NCI-H2081 (cell line): ENCODE measurements around the gene KDM8.

Experiments
- DNase-seq, 2 experiments: peaks; one replicate each; lab custom pipeline; 2025; lab: John Stamatoyannopoulos, UW

The KDM8 gene

GRCh38 chr16:27231692-27232060 is 28.4 kb downstream of the KDM8 start:
- no peak for DNase-seq

DNA sequence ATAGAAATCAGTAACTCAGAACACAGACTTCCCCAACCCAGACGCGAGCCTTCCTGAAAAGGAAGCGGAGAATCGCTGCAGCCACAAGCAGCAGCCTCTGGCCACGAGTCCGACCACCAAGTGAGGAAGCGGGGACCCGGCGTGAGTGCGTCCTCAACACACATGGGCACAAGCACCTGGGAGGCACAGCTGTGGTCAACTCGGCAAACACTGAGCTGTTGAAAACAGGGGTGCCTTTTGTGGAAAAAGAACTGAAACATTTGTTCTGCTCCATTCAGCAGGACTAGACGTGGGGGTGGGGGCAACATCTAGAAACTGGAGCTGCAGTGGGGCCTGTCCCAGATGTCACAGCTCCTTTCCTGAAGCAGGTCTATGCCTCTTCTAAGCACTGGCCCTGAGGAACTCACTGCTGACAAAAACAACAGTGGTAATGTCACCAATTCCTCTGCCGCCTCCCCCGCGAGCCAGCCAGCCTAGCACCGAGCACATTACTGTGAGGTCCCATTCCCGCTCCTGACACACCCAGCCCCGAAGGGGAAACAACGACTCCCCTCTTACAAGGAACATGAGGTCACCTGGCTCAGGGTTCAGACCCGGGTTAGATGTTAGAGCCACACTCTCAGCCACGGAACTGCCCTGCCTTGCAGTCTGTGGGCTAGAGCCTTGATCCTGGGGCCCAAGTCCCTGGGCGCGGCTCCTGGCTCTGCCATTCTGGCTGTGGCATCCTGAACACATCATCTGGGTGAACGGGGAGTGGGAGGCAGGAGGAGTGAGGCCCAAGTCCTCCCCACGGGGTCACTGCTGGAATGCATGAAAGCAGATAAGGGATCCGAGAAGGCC is 29.0 kb downstream of the KDM8 start:
- no peak for DNase-seq

DNA sequence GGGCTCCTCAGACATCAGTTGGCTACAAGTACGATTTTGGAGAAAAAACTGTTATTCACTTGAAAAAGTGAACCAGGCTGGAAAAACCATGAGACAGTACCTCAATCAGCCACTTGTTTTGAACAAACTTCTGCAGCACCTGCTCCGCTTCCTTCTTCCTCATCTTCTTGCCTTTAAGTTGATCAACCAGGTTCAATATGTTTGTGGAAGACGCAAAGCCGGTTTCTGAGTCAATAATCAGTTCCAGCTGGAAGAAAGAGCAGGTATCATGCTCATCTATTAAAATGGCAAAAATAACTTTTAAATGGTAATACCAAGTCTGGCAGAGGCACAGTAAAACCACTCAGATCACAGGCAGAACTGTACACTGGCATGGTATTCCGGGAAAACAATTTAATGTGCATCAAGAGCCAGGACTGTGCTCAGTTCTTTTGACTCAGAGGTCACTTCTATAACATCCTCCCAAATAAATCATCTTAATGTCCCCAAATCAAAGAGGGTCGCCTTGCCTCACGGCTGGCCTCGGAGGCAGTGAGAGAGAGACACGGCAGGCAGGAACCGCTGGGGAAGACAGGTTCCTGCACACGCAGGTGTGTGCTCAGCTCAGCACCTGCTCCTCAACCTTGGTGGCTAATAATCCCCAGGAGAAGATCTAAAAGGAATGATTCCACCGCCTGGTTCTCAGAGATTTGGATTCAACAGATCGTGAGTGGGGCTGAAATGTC is 29.7 kb downstream of the KDM8 start:
- no peak for DNase-seq

DNA sequence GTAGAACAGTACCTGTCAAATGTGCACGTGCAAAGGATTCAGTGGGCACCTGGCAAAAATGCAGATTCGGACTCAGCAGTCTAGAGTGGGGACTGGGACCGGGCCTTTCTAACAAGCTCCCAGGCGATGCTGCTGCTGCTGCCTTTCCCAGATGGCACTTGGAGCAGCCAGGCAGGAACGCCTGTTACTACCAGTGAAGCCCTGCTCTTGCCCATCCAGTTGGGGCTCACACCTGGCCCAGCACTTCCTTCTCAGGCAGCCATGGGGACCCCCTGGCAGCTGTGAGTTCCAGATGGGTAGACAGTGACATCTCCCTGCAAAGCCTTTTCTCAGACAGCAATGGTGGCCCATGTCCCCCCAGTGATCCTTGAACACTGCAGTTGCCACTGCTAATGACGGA is 30.4 kb downstream of the KDM8 start:
- no peak for DNase-seq

GRCh38 chr16:27234171-27234570 is 30.8 kb downstream of the KDM8 start:
- no peak for DNase-seq

GRCh38 chr16:27234603-27235002 is 31.3 kb downstream of the KDM8 start:
- no peak for DNase-seq

DNA sequence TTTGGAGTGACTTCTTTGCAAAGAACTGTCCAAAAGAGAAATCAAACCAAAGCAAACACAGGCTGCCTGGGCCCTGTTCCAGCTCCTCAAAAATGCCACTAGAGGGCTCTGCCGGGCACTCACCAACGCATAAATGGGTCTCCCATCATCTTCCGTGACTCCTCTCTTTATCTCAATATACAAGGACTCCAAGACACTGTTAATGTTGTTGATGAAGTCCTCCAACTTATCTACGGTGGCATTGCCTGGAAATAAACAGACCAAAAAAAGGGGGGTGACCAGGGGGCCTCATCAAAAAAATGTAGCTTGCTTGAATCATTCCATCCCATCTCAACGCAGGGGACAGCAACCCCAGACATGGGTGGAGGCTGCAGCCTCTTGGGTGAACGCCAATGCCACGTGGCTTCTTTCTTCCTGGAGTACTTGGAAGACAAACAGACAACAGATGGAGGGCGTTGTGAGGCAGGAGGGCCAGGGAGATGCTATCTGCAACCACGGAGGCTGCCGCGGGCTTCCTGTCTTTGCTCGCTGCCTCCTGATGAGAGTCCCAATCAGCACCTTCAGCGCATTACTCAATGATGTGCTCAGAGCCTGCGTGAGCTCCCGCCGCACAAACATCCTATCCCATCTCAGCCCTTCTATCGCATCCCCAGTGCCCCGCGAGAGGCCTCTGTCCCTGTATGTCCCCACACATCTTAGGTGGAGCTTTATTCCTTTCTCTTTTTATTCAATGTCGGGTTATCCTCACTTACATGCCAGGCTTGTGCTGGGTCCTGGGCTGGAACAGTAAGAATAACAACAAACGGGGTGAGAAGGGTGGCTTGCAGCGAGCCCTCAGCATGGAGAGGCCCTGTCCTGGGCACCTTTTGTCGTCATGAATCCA is 32.0 kb downstream of the KDM8 start:
- peak; percentile 15 to 20 for DNase-seq

- no peak for DNase-seq
Observed at GRCh38 chr16:27235938-27236245, 32.6 kb downstream of the KDM8 start.

DNA sequence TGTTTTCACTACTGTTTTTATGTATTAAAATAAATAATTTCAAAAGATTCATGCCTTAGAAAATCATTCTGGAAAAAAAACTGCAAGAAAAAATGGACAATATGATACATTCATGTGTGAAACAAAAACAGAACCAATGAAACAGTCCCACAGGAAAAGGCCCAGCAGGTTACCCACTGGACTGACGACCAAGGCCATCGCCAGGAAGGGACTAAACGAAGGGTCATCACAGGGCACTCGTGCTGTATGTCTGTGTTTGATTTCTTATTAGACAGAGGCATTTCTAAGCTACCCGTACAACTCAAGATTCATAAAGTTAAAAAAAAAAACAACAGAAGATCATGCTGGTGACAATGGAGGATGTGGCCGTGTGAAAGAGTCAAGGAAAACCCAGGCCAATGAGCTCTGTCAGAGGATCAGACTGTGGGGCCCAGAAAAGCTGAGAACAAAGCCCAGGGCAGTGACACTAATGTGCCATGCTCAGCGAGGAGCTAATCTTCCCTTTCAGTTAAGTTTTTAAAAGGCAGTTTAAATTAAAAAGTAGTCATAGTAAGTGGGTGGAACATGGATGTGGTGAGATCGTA is 33.4 kb downstream of the KDM8 start:
- DNase-seq = no peak

GRCh38 chr16:27237219-27238015 is 34.1 kb downstream of the KDM8 start:
- no peak for DNase-seq

GRCh38 chr16:27238016-27238587 is 34.8 kb downstream of the KDM8 start:
- DNase-seq = no peak

DNA sequence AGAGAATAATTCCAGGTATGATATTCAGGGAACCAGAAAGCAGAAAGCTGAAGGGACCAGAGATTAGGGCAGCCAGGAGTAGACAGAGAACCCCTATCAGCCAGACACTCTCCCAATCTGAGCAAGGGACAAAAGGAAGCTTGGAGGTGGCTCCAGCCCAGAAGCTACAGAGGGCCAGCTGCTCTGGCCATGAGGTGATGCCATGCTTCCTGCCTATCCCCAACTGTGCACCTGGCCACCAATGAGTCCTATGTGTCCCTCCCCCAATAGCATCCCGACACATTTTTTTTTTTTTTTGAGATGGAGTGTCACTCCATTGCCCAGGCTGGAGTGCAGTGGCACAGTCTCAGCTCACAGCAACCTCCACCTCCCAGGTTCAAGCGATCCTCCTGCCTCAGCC is 35.3 kb downstream of the KDM8 start:
- no peak for DNase-seq

DNA sequence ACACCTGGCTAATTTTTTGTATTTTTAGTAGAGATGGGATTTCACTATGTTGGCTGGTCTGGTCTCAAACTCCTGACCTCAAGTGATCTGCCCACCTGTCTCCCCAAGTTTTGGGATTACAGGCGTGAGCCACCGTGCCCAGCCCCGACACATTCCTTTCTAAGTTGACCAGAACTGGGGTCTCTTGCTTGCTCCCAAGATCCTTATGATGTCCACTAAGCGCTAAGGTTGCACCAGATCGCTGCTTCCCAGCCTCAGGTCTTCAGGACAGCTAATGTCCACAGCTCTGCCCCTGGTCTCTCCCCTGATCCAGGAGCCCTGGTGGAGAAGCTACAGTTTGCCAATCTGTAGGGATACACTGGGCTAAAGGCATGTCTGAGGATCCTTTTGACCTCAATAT is 35.7 kb downstream of the KDM8 start:
- no peak for DNase-seq

DNA sequence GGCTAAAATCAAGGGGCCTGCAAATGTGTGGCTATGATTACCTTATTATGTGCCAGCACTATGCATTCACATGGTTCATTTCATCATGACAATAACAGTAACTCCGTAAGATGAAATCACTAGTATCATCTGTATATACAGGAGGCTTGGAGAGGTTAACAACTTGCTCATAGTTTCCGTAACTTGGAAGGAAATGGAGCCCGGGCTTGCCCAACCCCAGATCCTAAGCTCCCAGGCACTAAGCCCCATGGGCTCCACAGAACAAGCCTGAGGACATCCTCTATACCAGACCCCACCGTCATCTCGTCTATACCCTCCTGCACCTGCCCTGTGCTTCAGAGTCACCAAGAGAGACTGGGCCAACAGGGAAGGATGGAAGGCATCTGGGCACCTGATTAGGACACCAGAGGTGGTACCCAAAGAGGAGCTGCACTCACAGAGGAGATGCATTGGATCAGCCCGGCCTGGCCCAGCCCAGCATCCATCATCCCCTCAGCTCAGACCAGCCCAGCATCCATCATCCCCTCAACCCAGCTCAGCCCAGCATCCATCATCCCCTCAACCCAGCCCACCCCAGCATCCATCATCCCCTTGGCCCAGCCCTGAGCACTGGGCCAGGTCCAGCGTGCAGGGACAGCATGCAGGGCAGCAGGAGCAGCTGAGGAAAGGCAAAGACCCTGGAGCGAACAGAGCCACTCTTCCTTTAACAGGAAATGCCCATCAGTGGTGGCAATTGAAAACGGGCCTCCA is 36.8 kb downstream of the KDM8 start:
- no peak for DNase-seq

GRCh38 chr16:27240948-27241531 is 37.7 kb downstream of the KDM8 start:
- no peak for DNase-seq

- DNase-seq = no peak
Observed at GRCh38 chr16:27241658-27242057, 38.3 kb downstream of the KDM8 start.

DNA sequence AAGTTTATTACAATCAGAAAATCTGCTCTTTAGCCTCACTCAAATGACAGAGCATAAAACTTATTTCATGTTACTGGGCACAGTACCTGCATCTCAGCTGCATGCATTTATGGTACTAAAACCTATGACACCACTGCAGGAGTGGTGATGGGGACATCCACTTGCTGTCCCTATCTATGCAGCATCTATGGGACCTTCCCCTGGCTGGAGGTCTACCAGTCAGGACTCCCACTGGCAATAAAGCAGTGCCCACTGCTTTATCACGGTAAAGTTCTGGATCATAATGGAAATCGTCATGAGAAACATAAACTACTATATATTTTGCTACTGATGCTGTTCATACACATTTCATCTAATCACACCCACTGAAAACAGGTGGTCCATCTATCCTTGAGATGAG is 39.1 kb downstream of the KDM8 start:
- no peak for DNase-seq

DNA sequence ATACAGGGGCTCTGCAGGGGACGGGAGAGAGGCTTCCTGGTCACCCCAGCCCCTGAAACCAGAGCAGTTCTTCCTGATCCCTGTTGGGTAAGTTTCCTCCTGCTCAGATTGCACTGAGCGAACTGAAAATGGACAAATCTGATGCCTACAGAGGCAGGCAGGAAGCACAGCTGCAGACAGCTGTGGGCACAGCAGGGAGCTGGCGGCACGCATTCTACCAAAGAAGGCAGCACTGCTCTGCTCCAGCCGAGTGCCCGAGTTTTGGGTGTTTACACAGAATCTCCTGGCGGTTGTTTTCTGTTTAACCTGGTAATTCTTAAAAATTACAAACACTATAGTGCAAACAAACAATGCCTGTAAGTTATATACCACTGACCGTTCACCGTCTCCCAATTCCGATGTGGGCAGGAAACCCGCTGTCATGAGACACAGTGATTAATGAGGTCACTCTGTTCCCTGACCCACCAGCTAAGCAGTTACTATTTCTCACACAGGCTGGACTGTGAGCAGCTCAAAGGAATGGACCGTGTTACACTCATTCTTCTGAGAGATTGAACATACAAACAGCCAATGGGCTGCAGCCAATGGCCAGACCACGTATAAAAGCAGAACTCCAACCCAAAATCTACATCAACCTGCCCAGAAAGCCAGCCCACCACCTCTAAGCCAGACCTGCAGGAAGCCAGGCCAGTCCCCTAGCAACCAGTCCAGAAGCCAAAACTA is 39.7 kb downstream of the KDM8 start:
- peak in 1 of 2 experiments; percentile 2 for DNase-seq

DNA sequence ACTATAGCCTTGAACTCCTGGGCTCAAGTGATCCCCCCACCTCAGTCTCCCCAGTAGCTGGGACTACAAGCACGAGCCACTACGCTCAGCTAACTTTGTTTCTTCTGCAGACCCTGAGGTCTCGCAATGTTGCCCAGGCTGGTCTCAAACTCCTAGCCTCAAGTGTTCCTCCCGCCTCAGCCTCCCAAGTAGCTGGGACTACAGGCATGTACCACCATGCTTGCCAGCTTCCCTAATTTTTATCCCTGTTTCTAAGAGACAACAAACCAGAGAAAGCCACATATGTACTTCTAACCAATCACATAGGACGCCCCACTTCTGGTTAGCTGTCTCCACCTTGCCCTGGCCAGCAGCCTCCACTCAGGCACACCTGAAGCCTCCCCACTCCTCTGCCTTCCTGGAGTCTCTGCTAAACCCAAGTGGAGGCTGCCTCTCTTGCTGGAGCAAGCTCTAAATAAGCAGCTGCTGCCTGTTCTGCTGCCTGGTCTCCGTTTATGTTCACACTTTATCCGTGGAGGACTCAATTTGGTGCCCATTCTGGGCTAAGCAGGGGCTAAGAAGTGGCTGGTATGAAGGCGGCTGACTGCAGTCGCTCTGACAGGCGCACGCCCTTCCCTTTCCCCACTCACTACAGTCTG is 40.5 kb downstream of the KDM8 start:
- DNase-seq = no peak
